ENCODE measurements around the gene LRRC27. TPM values are rescaled to one million over a fixed set of nuclear protein-coding genes. Genes with fewer than 3 reads are reported as not detected.

Gene LRRC27
- total RNA-seq, 3 donors from 2014 or later, result 6.2 to 19.3 (median 8.2) TPM

- H3K36me3 ChIP-seq, result no peaks in the 10 kb centered on the region
- peak in 1 of 3 donors; percentile 20 for TF ChIP-seq CTCF (IDR thresholded peaks at IDR 0.05)
- TF ChIP-seq POLR2A (IDR thresholded peaks at IDR 0.05), result no peak
Observed at GRCh38 chr10:132306864-132307751, 24.9 kb upstream of the LRRC27 start.

DNA sequence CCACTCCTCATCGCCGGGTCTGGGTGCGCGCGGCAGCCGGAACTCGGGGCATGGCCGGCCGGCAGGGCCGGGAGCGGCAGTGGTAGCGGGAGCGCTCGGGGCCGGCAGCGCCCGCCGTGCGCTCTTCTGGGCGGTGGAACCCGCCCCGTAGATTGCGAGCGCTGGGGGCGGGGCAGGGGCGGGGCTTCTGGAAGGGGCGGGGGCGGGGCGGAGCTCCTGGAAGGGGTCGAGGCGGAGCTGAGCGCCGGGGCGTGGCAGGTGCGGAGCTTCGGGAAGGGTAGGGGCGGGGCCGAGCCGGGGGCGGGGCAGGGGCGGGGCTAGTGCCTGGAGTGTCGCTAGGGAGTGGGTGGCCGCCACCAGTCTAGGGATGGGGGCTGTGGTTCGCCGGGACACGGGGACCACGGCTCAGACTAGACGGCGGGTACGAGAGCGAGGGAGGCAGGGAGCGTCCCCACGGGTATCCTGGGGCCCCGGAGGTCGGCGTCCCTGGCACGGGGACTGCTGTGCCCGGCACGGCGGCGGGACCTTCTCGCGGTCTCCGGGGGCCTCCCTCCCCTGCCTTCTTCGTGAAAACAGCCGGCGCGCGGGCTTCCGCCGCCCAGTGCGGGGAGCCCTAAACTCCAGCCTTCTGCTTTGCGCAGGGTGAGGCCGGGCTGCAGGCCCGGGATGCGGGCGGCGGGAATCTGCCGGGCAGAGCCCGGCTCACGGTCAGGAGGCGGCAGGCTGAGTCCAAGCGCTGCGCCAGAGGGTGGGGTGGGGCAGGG lies 24.0 kb upstream of the LRRC27 start, which contains the start of gene STK32C:
STK32C (minus strand) TSS at position 128 of the 764 bp plus-strand sequence; CDS start at position 11, 117 bp downstream.
- intact Hi-C loops (cut with DNase I; ENCODE audit: low total_unique reads), result loop anchor here (1.0 kb wide), 1 partner anchor 23 kb away; no protein-coding TSS in a partner anchor
- DNase-seq (ENCODE audit: low spot score in 2 of 2), result peak; percentile 84 to 86
- Histone ChIP-seq H3K27ac (peak within 1 kb of the TSS; percentile 46 to 79), H3K4me3 (peak within 1 kb of the TSS; percentile 61 to 97 (median 85)), H3K27me3 (no peaks in the 10 kb centered on the region), H3K4me1 (peaks cover 0 to 4% of the 10 kb centered on the region in 2 donors), H3K36me3 (no peaks in the 10 kb centered on the region), H3K9me3 (no peaks in the 10 kb centered on the region)
- no peak for TF ChIP-seq POLR2AphosphoS5 (IDR thresholded peaks at IDR 0.05)
- TF ChIP-seq CTCF (IDR thresholded peaks at IDR 0.05), result no peak
- TF ChIP-seq POLR2A (IDR thresholded peaks at IDR 0.05), result no peak

More at GRCh38 chr10:132306864-132307751, 24.9 kb upstream of the LRRC27 start:
- DNase-seq (ENCODE audit: low spot score in 2 of 2), result peak; percentile 45 to 65
- intact Hi-C loops (cut with DNase I; ENCODE audit: low total_unique reads), result no loop called here
- peak overlapping the region; percentile 61 to 97 (median 85) for H3K4me3 ChIP-seq
- H3K9me3 ChIP-seq, result no peaks in the 10 kb centered on the region
- H3K27me3 ChIP-seq, result no peaks in the 10 kb centered on the region
- H3K27ac ChIP-seq, result no peak overlapping the region
- H3K4me1 ChIP-seq, result peaks cover 0 to 4% of the 10 kb centered on the region in 2 donors

GRCh38 chr10:132308587-132309470 lies 23.2 kb upstream of the LRRC27 start:
- intact Hi-C loops (cut with DNase I; ENCODE audit: low total_unique reads), result loop anchor here (1.0 kb wide), 1 partner anchor 22 kb away; no protein-coding TSS in a partner anchor
- no peaks in the 10 kb centered on the region for H3K9me3 ChIP-seq
- H3K4me3 ChIP-seq, result peak overlapping the region; percentile 61 to 97 (median 85)
- peak in 1 of 2 donors; percentile 52 for DNase-seq (ENCODE audit: low spot score in 2 of 2)
- H3K4me1 ChIP-seq, result peaks cover 0 to 4% of the 10 kb centered on the region in 2 donors
- H3K27ac ChIP-seq, result peak overlapping the region in 1 of 2 donors; percentile 46
- H3K36me3 ChIP-seq, result no peaks in the 10 kb centered on the region
- H3K27me3 ChIP-seq, result no peaks in the 10 kb centered on the region
- no peak for TF ChIP-seq POLR2AphosphoS5 (IDR thresholded peaks at IDR 0.05)
- no peak for TF ChIP-seq POLR2A (IDR thresholded peaks at IDR 0.05)
- no peak for TF ChIP-seq CTCF (IDR thresholded peaks at IDR 0.05)

DNA sequence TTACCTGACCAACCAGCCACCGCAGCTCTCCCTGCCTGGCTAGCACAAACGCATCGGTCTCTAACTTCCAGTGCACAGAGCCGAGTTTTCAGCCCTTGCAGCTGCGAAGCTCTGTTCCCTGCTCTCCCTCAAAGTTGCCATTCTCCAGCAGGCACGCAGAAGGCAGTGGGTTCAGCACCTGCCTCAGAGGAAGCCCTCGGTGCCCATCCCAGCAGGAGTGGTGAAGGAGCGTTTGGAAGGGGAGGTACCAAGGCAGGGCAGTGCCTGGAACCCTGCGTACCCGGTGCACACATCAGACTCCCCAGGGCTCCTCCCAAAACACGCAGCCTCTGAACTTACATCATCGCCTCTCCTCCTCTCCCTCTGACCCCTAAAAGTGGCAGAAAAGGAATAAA lies 22.5 kb upstream of the LRRC27 start:
- TF ChIP-seq POLR2AphosphoS5 (IDR thresholded peaks at IDR 0.05) (no peak), POLR2A (IDR thresholded peaks at IDR 0.05) (no peak), CTCF (IDR thresholded peaks at IDR 0.05) (no peak)
- H3K4me1 ChIP-seq, result peaks cover 0 to 4% of the 10 kb centered on the region in 2 donors
- no peaks in the 10 kb centered on the region for H3K27me3 ChIP-seq
- no peaks in the 10 kb centered on the region for H3K9me3 ChIP-seq
- H3K27ac ChIP-seq, result no peak overlapping the region
- H3K4me3 ChIP-seq, result no peak overlapping the region
- intact Hi-C loops (cut with DNase I; ENCODE audit: low total_unique reads), result no loop called here
- H3K36me3 ChIP-seq, result no peaks in the 10 kb centered on the region
- peak in 1 of 2 donors; percentile 36 for DNase-seq (ENCODE audit: low spot score in 2 of 2)

Measured in breast epithelium (tissue), 4 donors.